ENCODE results near the gene FAM120AOS. TPM values are rescaled to one million over a fixed set of nuclear protein-coding genes. Genes with fewer than 3 reads are reported as not detected.
A peak's percentile ranks its signal among the peaks of the same experiment; 100 is the strongest.

Gene FAM120AOS
- total and polyA plus RNA-seq, 2 of the 8 experiments (the other 6 are each of a cell fraction or from before 2014, with no cell fraction given) = 29.6 to 37.6 TPM

- FAIRE-seq = no peak
- H3K18ac ChIP-seq (ENCODE audit: extremely low read depth, low read length) = peak overlapping the region; percentile 51; the same call in 1 of the 2 replicates
- H3K4ac ChIP-seq (replicated peaks; ENCODE audit: insufficient read length, low read depth, low read length) = peak overlapping the region; percentile 41
- H4K5ac ChIP-seq (ENCODE audit: insufficient read length, low read depth, low read length) = peak overlapping the region; percentile 86
- no peak overlapping the region for H3K23ac ChIP-seq (ENCODE audit: insufficient read length)
- H2BK120ac ChIP-seq (replicated peaks; ENCODE audit: low read depth, low read length) = no peak overlapping the region
- no peak overlapping the region for H3K14ac ChIP-seq (ENCODE audit: insufficient read length)
- H2BK5ac ChIP-seq (ENCODE audit: low read depth, low read length) = peak overlapping the region; percentile 46; the same call in 1 of the 2 replicates
- H4K20me1 ChIP-seq (replicated peaks in 1 of 2; ENCODE audit: control insufficient read depth in 1 of 2, insufficient read depth in 2 of 2, low read length in 2 of 2) = peaks cover 3 to 4% of the 10 kb centered on the region in 2 experiments
- DNase-seq (ENCODE audit: low read depth in 1 of 2, low spot score in 2 of 2) = peak in 1 of 2 experiments; percentile 71
- no peaks in the 10 kb centered on the region; a peak in 1 of 4 replicates for H3K9me3 ChIP-seq (ENCODE audit: insufficient read depth in 2 of 2, low read depth in 1 of 2, low read length in 1 of 2)
- ChIA-PET POLR2A (ENCODE audit: partially characterized antibody) (interaction anchor here (0.7 to 4.9 kb wide), 4 partner anchors 13 to 140 kb away, joined by 3 to 35 read pairs (median 3); no protein-coding TSS in a partner anchor), CTCF (ENCODE audit: partially characterized antibody) (no interaction called here)
- peak overlapping the region; percentile 63 for H3K56ac ChIP-seq (replicated peaks; ENCODE audit: insufficient read length, low read depth, low read length)
- H3K4me1 ChIP-seq (replicated peaks in 1 of 4; ENCODE audit: control insufficient read depth in 3 of 4, insufficient read depth in 4 of 4, low read length in 3 of 4) = peaks cover 0 to 5% (median 2%) of the 10 kb centered on the region in 4 experiments; a peak in 3 of 7 replicates
- no peak overlapping the region for H2AK5ac ChIP-seq (ENCODE audit: low read depth, low read length)
- H3K23me2 ChIP-seq (ENCODE audit: low read depth, low read length) = peaks cover 17% of the 10 kb centered on the region
- H3K79me1 ChIP-seq (ENCODE audit: low read depth, low read length) = peaks cover 2% of the 10 kb centered on the region; the same call in 1 of the 2 replicates
- H2AFZ ChIP-seq (ENCODE audit: low read length) = no peak overlapping the region
- peak overlapping the region; percentile 96 for H4K8ac ChIP-seq (ENCODE audit: extremely low read depth, insufficient read depth, low read length)
- H3K27ac ChIP-seq (ENCODE audit: low read depth, low read length) = peak overlapping the region; percentile 61; the same call in 1 of the 2 replicates
- H3K79me2 ChIP-seq (ENCODE audit: control insufficient read depth in 1 of 2, insufficient read depth in 2 of 2, low read length in 2 of 2) = peaks cover 5 to 61% of the 10 kb centered on the region in 2 experiments; a peak in 3 of 4 replicates
- no peak overlapping the region for H2BK15ac ChIP-seq (ENCODE audit: low read length)
- 2% methylated on average over 59 of the region's 92 CpGs; no CpG with 5 or more reads in 1 of the 2 experiments for WGBS, 2 experiments (ENCODE audit: extremely low coverage in 1 of 2, insufficient coverage in 1 of 2, insufficient read length in 1 of 2, insufficient replicate concordance in 2 of 2, low coverage in 1 of 2, low lambda C conversion rate in 2 of 2, missing lambda C conversion rate in 1 of 2)
- H3K27me3 ChIP-seq (replicated peaks in 1 of 4; ENCODE audit: control insufficient read depth in 3 of 4, extremely low read depth in 1 of 4, insufficient read depth in 3 of 4, low read length in 3 of 4) = no peaks in the 10 kb centered on the region
- H2BK12ac ChIP-seq (ENCODE audit: low read depth, low read length) = peak overlapping the region; percentile 55; the same call in 1 of the 2 replicates
- H4K91ac ChIP-seq (replicated peaks; ENCODE audit: insufficient read length, low read length) = no peak overlapping the region
- H2BK20ac ChIP-seq (ENCODE audit: low read length) = no peak overlapping the region
- H3K9ac ChIP-seq (replicated peaks in 1 of 4; ENCODE audit: extremely low read depth in 1 of 4, low read depth in 3 of 4, low read length in 3 of 4) = peak overlapping the region; percentile 64 to 90 (median 86)
- H3K36me3 ChIP-seq (ENCODE audit: control insufficient read depth in 2 of 4, insufficient read depth in 4 of 4, low read length in 3 of 4) = peaks cover 4 to 25% (median 10%) of the 10 kb centered on the region in 4 experiments
- peak overlapping the region; percentile 89 to 92 for H3K4me2 ChIP-seq (ENCODE audit: insufficient read depth in 1 of 2, low read depth in 2 of 2, low read length in 2 of 2)
- H3K4me3 ChIP-seq (ENCODE audit: extremely low read depth in 1 of 4, insufficient read depth in 2 of 4, low read depth in 3 of 4, low read length in 4 of 4) = peak overlapping the region; percentile 81 to 93 (median 90)
- TF ChIP-seq HDAC2 (IDR thresholded peaks at IDR 0.05; ENCODE audit: borderline replicate concordance in 1 of 2, low read depth in 2 of 2, low read length in 2 of 2) (peak in 1 of 2 experiments; percentile 71; a peak in 1 of 4 replicates), YY1 (IDR thresholded peaks at IDR 0.05; ENCODE audit: low read depth, low read length) (no peak), CEBPB (IDR thresholded peaks at IDR 0.05; ENCODE audit: low read depth, low read length) (no peak), PHF8 (conservative IDR thresholded peaks at IDR 0.05; ENCODE audit: low read depth, low read length) (peak; percentile 58), E2F6 (IDR thresholded peaks at IDR 0.05) (peak; percentile 29; the same call in 1 of the 2 replicates)
- TF ChIP-seq, protein P1, sequence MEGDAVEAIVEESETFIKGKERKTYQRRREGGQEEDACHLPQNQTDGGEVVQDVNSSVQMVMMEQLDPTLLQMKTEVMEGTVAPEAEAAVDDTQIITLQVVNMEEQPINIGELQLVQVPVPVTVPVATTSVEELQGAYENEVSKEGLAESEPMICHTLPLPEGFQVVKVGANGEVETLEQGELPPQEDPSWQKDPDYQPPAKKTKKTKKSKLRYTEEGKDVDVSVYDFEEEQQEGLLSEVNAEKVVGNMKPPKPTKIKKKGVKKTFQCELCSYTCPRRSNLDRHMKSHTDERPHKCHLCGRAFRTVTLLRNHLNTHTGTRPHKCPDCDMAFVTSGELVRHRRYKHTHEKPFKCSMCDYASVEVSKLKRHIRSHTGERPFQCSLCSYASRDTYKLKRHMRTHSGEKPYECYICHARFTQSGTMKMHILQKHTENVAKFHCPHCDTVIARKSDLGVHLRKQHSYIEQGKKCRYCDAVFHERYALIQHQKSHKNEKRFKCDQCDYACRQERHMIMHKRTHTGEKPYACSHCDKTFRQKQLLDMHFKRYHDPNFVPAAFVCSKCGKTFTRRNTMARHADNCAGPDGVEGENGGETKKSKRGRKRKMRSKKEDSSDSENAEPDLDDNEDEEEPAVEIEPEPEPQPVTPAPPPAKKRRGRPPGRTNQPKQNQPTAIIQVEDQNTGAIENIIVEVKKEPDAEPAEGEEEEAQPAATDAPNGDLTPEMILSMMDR (IDR thresholded peaks at IDR 0.05; ENCODE audit: control extremely low read depth in 1 of 3, insufficient read depth in 1 of 3, low read depth in 1 of 3, low read length in 3 of 3) = peak in 2 of 3 experiments; percentile 1 to 24; a peak in 2 of 4 replicates
Measured at GRCh38 chr9:93451849-93452709, 1.3 kb downstream of the FAM120AOS start.
